CD4-positive, alpha-beta memory T cell (primary cell): ENCODE data around the gene RUBCN. TPM values are rescaled to one million over a fixed set of nuclear protein-coding genes. Genes with fewer than 3 reads are reported as not detected.
A peak's percentile ranks its signal among the peaks of the same experiment; 100 is the strongest.
"Not testable (repeated sequence)": the region's sequence is repeated elsewhere in the genome, so short reads cannot be mapped to it uniquely, and the experiment has no call there.

Experiments
- CTCF ChIA-PET: fragments of 350-600 bp; sonication (Branson Sonifier 250); formaldehyde crosslinking; loops from one replicate; lab custom pipeline; 2021; ENCODE audit warnings: inconsistent platforms; ENCODE audit not compliant: partially characterized antibody; lab: Charles Lee
- POLR2A ChIA-PET: fragments of 350-600 bp; sonication (Branson Sonifier 250); formaldehyde crosslinking; loops from one replicate; lab custom pipeline; 2021; ENCODE audit not compliant: partially characterized antibody; lab: Charles Lee
- DNase-seq, 5 donors: peaks; one replicate each; pipeline versions ENCODE4 v3.0.0 to v3.0.0-alpha.2; 2020 to 2022; ENCODE audit warnings: mixed read lengths in 1 of 5
- H3K27ac ChIP-seq: one replicate; pipeline ENCODE4 v1.7.0; 2013; ENCODE audit warnings: low read depth, low read length
- H3K27me3 ChIP-seq: 2 replicates; pipeline ENCODE4 v1.7.0; 2013; ENCODE audit warnings: mild to moderate bottlenecking, low read length, moderate library complexity; ENCODE audit not compliant: insufficient read depth
- H3K36me3 ChIP-seq: 2 replicates; pipeline ENCODE4 v1.7.0; 2013; ENCODE audit warnings: mild to moderate bottlenecking, low read length, moderate library complexity; ENCODE audit not compliant: insufficient read depth
- H3K4me1 ChIP-seq: 2 replicates; pipeline ENCODE4 v1.7.0; 2013; ENCODE audit warnings: mild to moderate bottlenecking, low read length, moderate library complexity; ENCODE audit not compliant: insufficient read depth
- H3K4me3 ChIP-seq, 2 donors: one replicate each; pipeline ENCODE4 v1.7.0; 2013; ENCODE audit warnings: low read length in 2 of 2, mild to moderate bottlenecking in 1 of 2
- H3K9me3 ChIP-seq, 2 donors: one replicate each; pipeline ENCODE4 v1.7.0; 2013; ENCODE audit warnings: low read length in 2 of 2, control low read depth in 1 of 2; ENCODE audit not compliant: control insufficient read depth in 1 of 2
- H3K27ac Mint-ChIP-seq, 7 donors: one replicate each; pipeline ENCODE4 v1.8.0; 2020 to 2021; ENCODE audit warnings: mixed read lengths in 7 of 7, mild to moderate bottlenecking in 6 of 7, inconsistent platforms in 3 of 7, moderate library complexity in 3 of 7
- H3K27me3 Mint-ChIP-seq, 2 donors: one replicate each; pipeline ENCODE4 v1.8.0; 2020 to 2021; ENCODE audit warnings: mixed read lengths in 2 of 2
- H3K36me3 Mint-ChIP-seq, 2 donors: one replicate each; pipeline ENCODE4 v1.8.0; 2020 to 2021; ENCODE audit warnings: mixed read lengths in 2 of 2, inconsistent platforms in 1 of 2, mild to moderate bottlenecking in 1 of 2
- H3K4me1 Mint-ChIP-seq, 4 donors: one replicate each; pipeline ENCODE4 v1.8.0; 2020 to 2021; ENCODE audit warnings: mixed read lengths in 4 of 4, mild to moderate bottlenecking in 1 of 4
- H3K4me3 Mint-ChIP-seq, 8 donors: one replicate each; pipeline ENCODE4 v1.8.0; 2020 to 2021; ENCODE audit warnings: mixed read lengths in 8 of 8, mild to moderate bottlenecking in 7 of 8, moderate library complexity in 6 of 8, inconsistent platforms in 3 of 8
- H3K9me3 Mint-ChIP-seq, 8 donors: one replicate each; pipeline ENCODE4 v1.8.0; 2020 to 2021; ENCODE audit warnings: mixed read lengths in 8 of 8, mild to moderate bottlenecking in 5 of 8, inconsistent platforms in 3 of 8, moderate library complexity in 1 of 8
- intact Hi-C: fragments of 100-400 bp; cut with micrococcal nuclease; formaldehyde crosslinking; loops from one replicate; pipeline ENCODE4 v1.15.1; 2023
- polyA plus RNA-seq, 2 donors: library from polyadenylated mRNA; unstranded; fragments of 300-500 nt; fragmentation: Illumina TruSeq; gene quantifications; one replicate each; pipeline ENCODE4 v1.2.3, GENCODE V29; 2021
- total RNA-seq, 2 experiments: library from RNA; stranded (reverse); gene quantifications; one replicate each; pipeline ENCODE4 v1.2.3, GENCODE V29; 2021

The RUBCN gene
- total and polyA plus RNA-seq, 4 experiments from 2014 or later: 13.2 to 69.6 (median 45.2) TPM

GRCh38 chr3:197667968-197668367, 68.7 kb downstream of the RUBCN start:
- H3K4me3 Mint-ChIP-seq: no peak overlapping the region
- ChIA-PET POLR2A (interaction anchor here (1.0 kb wide), 1 partner anchor 69 kb away, joined by 3 read pairs; no protein-coding TSS in a partner anchor), CTCF (interaction anchor here (0.9 kb wide), 1 partner anchor 69 kb away, joined by 4 read pairs; no protein-coding TSS in a partner anchor)
- H3K27ac Mint-ChIP-seq: no peak overlapping the region
- Histone ChIP-seq H3K9me3 (no peaks in the 10 kb centered on the region), H3K4me1 (no peaks in the 10 kb centered on the region), H3K27ac (no peak overlapping the region), H3K27me3 (no peaks in the 10 kb centered on the region), H3K36me3 (peaks cover 1% of the 10 kb centered on the region), H3K4me3 (no peak overlapping the region)
- intact Hi-C loops: no loop called here
- peaks cover 12 to 15% of the 10 kb centered on the region in 2 donors for H3K36me3 Mint-ChIP-seq
- DNase-seq: no peak
- H3K27me3 Mint-ChIP-seq: no peaks in the 10 kb centered on the region
- no peaks in the 10 kb centered on the region for H3K9me3 Mint-ChIP-seq
- peaks cover 0 to 2% (median under 1%) of the 10 kb centered on the region in 4 donors for H3K4me1 Mint-ChIP-seq

GRCh38 chr3:197667293-197667692, 69.4 kb downstream of the RUBCN start:
- H3K27me3 Mint-ChIP-seq, H3K9me3 ChIP-seq, POLR2A ChIA-PET, H3K9me3 Mint-ChIP-seq, H3K4me1 Mint-ChIP-seq, CTCF ChIA-PET, H3K27ac Mint-ChIP-seq, H3K27ac ChIP-seq, H3K36me3 ChIP-seq, H3K4me3 ChIP-seq, DNase-seq, intact Hi-C loops, H3K27me3 ChIP-seq, H3K4me1 ChIP-seq: not testable (repeated sequence)
- Mint-ChIP-seq H3K36me3 (peaks cover 9 to 11% of the 10 kb centered on the region in 2 donors), H3K4me3 (peak overlapping the region in 1 of 8 donors; percentile 40)

GRCh38 chr3:197666221-197666842, 70.4 kb downstream of the RUBCN start:
- H3K36me3 Mint-ChIP-seq, POLR2A ChIA-PET, H3K4me3 Mint-ChIP-seq, H3K27me3 Mint-ChIP-seq, H3K4me1 Mint-ChIP-seq, H3K4me3 ChIP-seq, DNase-seq, H3K27ac ChIP-seq, H3K27me3 ChIP-seq, H3K4me1 ChIP-seq, H3K27ac Mint-ChIP-seq, H3K9me3 Mint-ChIP-seq, H3K9me3 ChIP-seq, intact Hi-C loops, CTCF ChIA-PET, H3K36me3 ChIP-seq: not testable (repeated sequence)

GRCh38 chr3:197665549-197665948, 71.2 kb downstream of the RUBCN start:
- H3K4me1 ChIP-seq, H3K9me3 ChIP-seq, CTCF ChIA-PET, POLR2A ChIA-PET, H3K4me1 Mint-ChIP-seq, DNase-seq, H3K36me3 ChIP-seq, H3K27me3 ChIP-seq, H3K4me3 Mint-ChIP-seq, intact Hi-C loops, H3K27ac ChIP-seq, H3K9me3 Mint-ChIP-seq, H3K4me3 ChIP-seq, H3K27ac Mint-ChIP-seq, H3K36me3 Mint-ChIP-seq, H3K27me3 Mint-ChIP-seq: not testable (repeated sequence)

GRCh38 chr3:197665142-197665491, 71.6 kb downstream of the RUBCN start:
- DNase-seq, POLR2A ChIA-PET, H3K27me3 ChIP-seq, H3K36me3 Mint-ChIP-seq, H3K9me3 ChIP-seq, H3K9me3 Mint-ChIP-seq, H3K27ac ChIP-seq, CTCF ChIA-PET, H3K27ac Mint-ChIP-seq, H3K4me1 ChIP-seq, H3K36me3 ChIP-seq, intact Hi-C loops, H3K4me3 ChIP-seq, H3K27me3 Mint-ChIP-seq, H3K4me1 Mint-ChIP-seq: not testable (repeated sequence)
- peak overlapping the region in 3 of 8 donors; percentile 46 to 70 (median 65) for H3K4me3 Mint-ChIP-seq

GRCh38 chr3:197664414-197665141, 72.1 kb downstream of the RUBCN start:
- H3K27ac Mint-ChIP-seq, H3K27ac ChIP-seq, H3K27me3 ChIP-seq, H3K4me1 Mint-ChIP-seq, H3K4me3 ChIP-seq, intact Hi-C loops, H3K9me3 ChIP-seq, H3K27me3 Mint-ChIP-seq, H3K4me1 ChIP-seq, H3K9me3 Mint-ChIP-seq, H3K36me3 Mint-ChIP-seq, CTCF ChIA-PET, POLR2A ChIA-PET, H3K36me3 ChIP-seq: not testable (repeated sequence)
- H3K4me3 Mint-ChIP-seq: peak overlapping the region in 6 of 8 donors; percentile 46 to 70 (median 62)
- peak; percentile 44 to 54 (median 46) for DNase-seq

- H3K4me1 Mint-ChIP-seq, POLR2A ChIA-PET, H3K4me3 ChIP-seq, H3K9me3 ChIP-seq, H3K36me3 Mint-ChIP-seq, intact Hi-C loops, CTCF ChIA-PET, H3K4me1 ChIP-seq, H3K36me3 ChIP-seq, H3K27me3 ChIP-seq, H3K9me3 Mint-ChIP-seq, DNase-seq, H3K27ac ChIP-seq, H3K27me3 Mint-ChIP-seq: not testable (repeated sequence)
- H3K4me3 Mint-ChIP-seq: peak overlapping the region in 1 of 8 donors; percentile 24
- peak overlapping the region in 1 of 7 donors; percentile 66 for H3K27ac Mint-ChIP-seq
These were observed 73.2 kb downstream of the RUBCN start for GRCh38 chr3:197663367-197664140.
